GM19239 (cell line): ENCODE results near the gene HOXA1.

Experiments used
- DNase-seq: peaks from one replicate; pipeline ENCODE4 v3.0.0; 2011; ENCODE audit warnings: low spot score; ENCODE audit not compliant: insufficient read length
- FAIRE-seq: peaks from 2 replicates; lab custom pipeline; 2011; peaks lifted over from hg19 to GRCh38; lab: Jason Lieb, UNC

The HOXA1 gene

GRCh38 chr7:27132978-27133377, 37.2 kb upstream of the HOXA1 start:
- DNase-seq (no peak), FAIRE-seq (no peak)

DNA sequence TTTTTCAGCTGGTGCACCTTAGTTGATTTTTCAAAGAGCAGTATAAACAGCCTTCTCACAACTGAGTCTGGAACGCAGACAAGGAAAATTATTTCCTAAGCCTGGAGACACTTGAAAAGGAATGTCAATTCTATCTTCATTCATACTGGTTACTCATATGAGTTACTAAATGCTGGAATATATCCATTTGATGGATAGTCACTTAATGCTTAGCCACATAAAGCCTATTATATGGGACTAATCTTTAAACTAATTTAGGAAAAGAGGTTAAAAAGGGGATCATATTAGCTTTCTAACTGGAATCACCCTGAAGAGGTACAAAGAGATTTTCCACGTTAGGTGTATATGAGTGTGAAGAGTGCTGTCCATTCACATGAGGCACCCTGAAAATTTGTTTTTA, 36.4 kb upstream of the HOXA1 start:
- DNase-seq (no peak), FAIRE-seq (no peak)

GRCh38 chr7:27131390-27131819, 35.6 kb upstream of the HOXA1 start:
- FAIRE-seq, result no peak

DNA sequence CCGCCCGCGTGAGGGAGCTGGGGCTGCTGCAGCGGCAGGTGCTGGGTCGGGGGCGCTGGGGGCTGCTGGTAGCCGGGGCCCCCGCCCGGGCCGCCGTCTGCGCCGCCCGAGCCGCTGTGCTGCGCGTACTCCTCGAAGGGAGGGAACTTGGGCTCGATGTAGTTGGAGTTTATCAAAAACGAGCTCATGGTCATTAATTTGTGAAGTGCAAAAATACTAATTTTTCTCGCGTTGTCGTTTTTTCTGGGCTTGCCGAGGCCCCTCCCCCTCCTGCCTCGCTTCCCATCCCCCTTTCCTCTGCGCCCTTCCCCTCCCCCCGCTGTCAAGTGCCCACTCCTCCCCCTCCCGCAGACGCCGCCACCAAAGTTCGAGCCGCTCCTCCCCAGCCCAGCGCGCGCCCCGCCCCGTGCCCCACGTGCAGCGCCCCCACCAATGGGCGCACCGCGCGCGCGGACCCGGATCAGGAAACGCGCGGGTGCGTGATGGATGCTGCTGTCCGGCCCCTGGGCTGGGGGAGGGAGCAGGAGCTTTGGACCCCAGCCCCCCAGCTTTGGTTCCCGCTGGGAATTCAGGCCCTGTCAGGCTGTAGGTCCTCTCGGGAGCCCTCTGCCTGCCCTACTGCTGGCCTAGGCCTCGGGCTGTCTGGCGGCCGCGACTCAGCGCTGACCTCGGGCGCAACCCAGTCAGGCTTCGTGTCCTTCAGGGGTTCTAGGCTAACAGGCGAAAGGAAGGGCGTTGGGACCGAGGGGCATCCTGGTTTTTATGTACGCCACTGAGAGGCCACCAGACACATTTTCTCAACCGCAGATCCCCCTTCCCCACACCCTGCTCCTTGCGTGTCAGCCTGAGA, 35.0 kb upstream of the HOXA1 start, which contains the start of gene HOXA4:
Gene HOXA4, minus strand, starts transcription at position 218 of the 850 bp plus-strand sequence. Its CDS starts 24 bp downstream, at position 194.
- no peak for FAIRE-seq
- no peak for DNase-seq

More at GRCh38 chr7:27131390-27131819, 35.6 kb upstream of the HOXA1 start:
- no peak for DNase-seq

- no peak for FAIRE-seq
Measured at GRCh38 chr7:27129729-27130539, 34.1 kb upstream of the HOXA1 start.

DNA sequence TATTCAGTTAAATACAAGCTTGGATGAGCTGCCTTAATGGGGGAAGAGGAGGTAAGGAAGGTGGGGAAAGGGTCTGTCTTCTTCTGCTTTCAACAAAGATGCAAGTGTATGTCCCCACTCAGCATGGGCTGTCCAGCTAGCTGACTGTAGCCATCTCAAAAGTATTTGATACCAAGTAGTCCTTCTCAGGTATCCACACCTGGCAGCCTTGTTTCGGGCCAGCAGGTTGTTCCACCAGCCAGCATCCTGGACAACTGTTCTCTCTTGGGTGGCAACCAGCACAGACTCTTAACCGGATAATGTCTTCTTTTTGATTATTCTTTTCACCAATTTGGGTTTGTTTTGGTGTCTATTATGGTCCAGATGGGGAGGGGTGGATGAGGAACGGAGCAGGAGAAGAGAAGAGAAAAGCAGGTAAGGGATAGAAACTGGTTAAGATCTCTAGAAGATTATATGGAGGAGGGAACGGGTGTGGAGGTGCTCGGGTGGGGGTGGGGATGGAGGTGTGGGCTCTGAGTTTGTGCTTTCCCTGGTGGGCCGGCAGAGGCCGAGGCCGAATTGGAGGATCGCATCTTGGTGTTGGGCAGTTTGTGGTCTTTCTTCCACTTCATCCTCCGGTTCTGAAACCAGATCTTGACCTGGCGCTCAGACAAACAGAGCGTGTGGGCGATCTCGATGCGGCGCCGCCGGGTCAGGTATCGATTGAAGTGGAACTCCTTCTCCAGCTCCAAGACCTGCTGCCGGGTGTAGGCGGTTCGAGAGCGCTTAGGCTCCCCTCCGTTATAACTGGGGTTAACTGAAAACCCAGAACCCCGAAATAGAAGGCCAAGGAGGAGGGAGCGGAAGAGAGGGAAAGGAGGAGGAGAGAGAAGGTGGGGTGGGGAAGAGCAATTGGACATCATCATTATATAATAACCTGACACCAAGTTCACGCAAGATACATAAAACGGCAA, 33.3 kb upstream of the HOXA1 start:
- DNase-seq (no peak), FAIRE-seq (no peak)

More at GRCh38 chr7:27129729-27130539, 34.1 kb upstream of the HOXA1 start:
- no peak for DNase-seq

- DNase-seq (no peak), FAIRE-seq (no peak)
Measured at GRCh38 chr7:27128034-27128433, 32.2 kb upstream of the HOXA1 start.

GRCh38 chr7:27126596-27127327, 31.0 kb upstream of the HOXA1 start:
- FAIRE-seq (no peak), DNase-seq (no peak)

- DNase-seq (no peak), FAIRE-seq (no peak)
Measured at GRCh38 chr7:27125986-27126394, 30.2 kb upstream of the HOXA1 start.

GRCh38 chr7:27124902-27125689, 29.3 kb upstream of the HOXA1 start:
- DNase-seq, result no peak
- no peak for FAIRE-seq

DNA sequence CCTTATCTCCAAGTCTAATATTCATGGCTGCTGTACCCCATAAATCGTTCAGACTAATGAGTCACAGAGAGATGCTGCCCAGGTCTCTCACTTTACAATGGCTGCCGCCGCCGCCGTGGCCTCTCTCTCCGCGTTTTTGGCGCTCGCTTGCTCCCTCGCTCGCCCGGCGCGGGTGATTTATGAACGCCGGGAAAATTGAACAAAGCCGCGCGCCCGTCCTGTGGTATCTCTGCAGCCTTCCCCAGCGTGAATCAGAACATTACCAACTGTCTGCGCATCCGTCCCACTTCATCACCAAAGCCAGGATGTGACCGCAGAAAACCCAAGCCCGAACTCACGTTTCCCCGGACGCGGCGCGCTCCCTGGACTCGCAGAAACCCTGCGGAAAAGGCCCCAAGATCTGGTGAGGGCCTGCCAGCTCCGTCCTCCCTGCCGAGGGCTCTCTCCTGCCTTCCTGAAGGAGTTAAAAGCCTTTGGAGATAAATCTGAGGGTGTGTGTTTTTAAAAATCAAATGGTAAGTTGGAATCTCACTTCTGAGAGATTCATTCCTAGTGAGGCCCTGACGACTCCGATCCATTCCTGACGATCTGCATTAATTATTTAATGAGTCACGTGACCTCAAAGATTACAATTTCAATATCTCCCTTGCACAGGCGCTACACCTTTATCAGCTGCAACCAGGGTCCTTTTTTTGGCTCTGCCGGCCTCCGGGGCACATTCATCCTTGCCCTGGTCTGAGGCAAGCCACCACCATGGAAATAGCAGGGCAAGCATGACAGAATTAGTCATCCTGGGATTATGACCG, 28.5 kb upstream of the HOXA1 start:
- FAIRE-seq, result no peak

GRCh38 chr7:27123477-27124053, 27.8 kb upstream of the HOXA1 start:
- no peak for DNase-seq
- FAIRE-seq, result no peak

More for the DNA sequence above, 28.5 kb upstream of the HOXA1 start:
- no peak for DNase-seq

DNA sequence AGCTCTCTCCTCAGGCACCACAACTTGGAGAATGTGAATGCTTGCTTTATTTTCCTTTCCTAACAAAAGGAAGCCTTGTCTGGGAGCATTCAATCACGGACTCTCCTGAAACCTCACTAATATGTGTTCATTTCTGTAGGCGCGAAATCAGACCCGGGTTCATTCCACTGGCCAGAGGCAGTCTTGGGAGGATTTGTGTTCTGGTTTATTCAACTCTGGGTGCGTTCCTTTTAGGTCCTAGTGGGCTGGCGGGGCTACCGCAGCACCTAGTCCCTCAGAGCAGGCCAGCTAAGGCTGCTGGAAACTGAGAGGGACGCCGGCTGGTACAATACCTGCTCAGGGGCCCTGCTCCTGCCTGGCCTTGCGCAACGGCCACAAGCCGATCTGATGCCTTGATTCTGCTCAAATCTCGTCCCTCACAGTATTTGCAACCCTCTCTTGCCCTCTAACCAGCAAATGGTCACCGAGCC, 27.2 kb upstream of the HOXA1 start:
- no peak for DNase-seq
- FAIRE-seq, result no peak

DNA sequence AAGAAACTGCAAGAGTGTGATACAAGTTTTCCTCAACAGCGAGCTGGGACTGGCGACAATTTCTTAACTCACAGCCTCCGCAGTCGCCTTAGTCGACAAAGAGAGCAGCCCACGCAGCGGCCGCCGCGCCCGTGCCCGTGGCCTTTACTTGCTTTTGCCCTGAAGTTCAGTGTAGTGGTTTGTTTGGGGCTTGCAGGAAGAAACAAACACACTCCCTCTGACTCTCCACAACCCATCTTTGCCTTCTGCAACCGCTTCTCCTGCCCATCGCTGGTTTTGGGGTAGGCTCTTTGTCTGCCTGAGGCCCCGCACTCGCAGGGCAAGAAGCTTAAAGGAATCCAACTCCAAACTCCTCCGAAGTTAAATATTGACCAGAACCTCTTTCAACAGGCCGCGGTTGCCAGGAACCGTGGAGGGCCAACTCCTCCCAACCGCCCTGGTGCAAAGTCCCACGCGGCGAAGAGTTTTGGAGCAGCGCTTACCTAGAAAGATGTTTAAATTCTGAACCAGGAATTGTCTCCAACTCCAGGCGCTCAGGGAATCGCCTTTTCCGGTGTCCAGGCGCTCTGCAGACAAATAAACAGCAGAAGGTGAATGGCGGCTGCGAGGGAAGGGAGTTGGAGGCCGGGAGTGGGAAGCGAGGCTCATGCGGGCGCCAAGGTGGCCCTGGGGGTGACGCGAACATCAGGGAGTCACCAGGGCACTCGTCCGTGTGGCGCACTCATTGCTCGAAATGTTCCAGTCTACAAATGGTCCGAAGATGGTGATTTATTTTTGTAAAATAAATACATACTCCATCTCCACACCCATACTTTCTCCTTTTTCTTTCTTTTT, 26.5 kb upstream of the HOXA1 start:
- no peak for FAIRE-seq
- no peak for DNase-seq

DNA sequence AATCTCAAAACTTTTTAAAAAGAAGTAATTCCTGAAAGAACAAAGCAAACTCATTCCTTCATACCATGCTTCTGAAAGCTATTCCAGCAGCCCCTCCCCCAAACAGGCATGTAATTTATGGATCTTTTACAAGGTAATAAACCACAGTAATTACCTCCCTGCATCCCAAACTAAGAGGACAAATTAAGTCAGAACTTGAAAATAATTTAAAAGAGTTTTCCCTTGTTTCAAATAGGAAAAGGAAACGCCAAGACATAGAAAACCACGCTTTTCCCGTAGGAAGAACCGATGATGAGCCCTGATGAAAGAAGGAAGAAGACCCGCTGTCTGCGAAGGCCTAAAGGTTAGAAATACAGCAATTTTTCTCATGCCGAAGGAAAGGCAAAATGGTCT, 25.9 kb upstream of the HOXA1 start:
- FAIRE-seq, result no peak
- DNase-seq, result no peak

DNA sequence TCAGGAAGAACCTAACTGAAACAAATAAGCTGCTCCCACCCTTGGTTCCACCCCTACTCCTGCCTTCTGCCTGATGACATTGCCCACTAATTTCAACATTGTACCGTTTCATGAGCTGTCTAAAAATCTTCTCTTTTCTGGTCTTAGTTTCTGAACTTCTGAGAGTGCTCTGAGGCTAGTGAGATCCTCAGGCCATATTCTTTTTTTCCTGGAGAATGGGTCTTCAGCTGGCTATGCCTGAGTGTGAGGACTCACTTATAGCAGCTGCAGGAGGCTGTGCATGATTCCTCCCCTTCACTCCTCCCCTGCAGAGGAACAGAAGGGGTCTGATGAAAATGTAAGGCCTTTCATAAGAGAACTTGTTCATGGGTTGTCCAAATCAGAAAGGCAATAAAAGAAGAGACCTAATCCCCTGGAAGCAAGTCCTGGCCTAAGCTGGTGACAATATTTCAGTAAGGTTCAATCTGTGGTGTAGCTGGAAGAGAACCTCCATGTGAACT, 23.7 kb upstream of the HOXA1 start:
- FAIRE-seq, result no peak
- no peak for DNase-seq
